ENCODE results near the gene PPP1R17.

DNA sequence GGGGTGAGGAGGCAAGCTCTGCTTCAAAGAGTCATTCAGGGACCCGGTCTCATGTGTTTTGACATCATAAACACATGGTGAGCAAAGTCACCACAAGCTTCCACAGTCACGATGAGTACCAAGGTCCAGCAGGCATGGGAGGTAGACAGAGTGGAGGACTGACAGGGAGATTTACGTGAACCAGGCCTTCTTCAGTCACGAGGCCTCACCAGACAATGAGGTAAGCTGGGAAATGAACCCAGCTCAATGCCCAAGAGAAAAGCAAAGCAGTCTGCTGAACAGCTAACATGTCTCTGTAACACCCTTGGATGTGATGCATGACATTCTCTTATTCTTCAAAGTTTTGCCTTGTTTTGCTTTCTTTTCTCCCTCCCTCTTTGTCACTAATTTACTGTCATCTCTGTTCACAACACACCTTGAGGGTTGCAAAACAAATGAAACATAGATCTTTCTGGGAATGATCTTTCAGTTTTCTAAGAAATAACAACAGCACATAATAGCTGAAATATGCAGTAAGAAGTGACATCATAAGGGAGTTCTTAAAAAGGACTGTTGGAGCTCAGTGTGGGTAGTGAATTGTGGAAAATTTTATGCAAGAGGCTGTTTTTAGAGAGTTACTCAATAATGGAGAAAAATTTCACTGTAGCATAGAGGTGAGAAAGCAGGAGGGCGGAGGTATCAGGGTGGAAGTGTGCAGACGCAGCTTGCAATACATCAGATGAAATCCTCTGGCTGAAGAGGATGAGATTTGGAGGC lies 9.0 kb downstream of the PPP1R17 start:
- TF ChIP-seq, protein P1, sequence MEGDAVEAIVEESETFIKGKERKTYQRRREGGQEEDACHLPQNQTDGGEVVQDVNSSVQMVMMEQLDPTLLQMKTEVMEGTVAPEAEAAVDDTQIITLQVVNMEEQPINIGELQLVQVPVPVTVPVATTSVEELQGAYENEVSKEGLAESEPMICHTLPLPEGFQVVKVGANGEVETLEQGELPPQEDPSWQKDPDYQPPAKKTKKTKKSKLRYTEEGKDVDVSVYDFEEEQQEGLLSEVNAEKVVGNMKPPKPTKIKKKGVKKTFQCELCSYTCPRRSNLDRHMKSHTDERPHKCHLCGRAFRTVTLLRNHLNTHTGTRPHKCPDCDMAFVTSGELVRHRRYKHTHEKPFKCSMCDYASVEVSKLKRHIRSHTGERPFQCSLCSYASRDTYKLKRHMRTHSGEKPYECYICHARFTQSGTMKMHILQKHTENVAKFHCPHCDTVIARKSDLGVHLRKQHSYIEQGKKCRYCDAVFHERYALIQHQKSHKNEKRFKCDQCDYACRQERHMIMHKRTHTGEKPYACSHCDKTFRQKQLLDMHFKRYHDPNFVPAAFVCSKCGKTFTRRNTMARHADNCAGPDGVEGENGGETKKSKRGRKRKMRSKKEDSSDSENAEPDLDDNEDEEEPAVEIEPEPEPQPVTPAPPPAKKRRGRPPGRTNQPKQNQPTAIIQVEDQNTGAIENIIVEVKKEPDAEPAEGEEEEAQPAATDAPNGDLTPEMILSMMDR (IDR thresholded peaks at IDR 0.05): no peak
- TF ChIP-seq POLR2A (IDR thresholded peaks at IDR 0.05) (no peak), POLR2AphosphoS5 (IDR thresholded peaks at IDR 0.05) (no peak)
